ENCODE data around the gene STX1B. TPM values are rescaled to one million over a fixed set of nuclear protein-coding genes. Genes with fewer than 3 reads are reported as not detected.

STX1B gene
- total RNA-seq, 1 donor from 2014 or later = 1.4 TPM

DNA sequence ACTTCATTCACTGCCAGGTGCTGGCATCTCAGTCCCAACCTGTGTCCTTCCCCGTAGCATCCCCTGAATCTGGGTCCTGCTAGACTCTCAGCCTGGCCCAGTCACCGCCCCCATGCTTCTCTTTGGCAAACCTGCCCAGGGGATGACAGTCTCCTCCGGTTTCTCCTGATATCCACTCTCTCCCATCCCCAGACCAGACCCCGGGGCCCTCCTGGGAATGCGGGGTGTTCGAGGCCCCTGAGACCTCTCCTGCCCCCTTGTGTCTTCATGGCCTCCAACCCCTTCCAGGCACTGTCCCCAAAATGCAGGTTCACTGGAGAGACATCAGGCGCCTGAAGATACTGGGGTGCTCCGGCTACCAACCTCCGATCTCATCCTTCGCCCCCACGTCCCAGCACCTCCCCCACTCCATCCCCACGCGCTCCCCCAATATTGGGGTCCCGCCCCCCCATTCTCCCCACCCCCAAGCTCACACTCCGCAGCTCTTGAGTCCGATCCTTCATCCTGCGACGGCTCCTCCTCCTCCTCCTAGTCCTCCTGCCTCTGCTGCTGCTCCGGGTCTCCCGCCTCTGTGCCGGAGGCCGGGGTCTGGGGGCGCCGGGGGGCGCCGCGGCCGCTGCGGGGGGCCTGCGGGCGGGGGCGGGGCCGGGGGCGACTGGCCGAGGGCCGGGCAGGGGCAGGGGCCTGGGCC, 399 bp downstream of the STX1B start:
- no peak for DNase-seq (ENCODE audit: low spot score)
- peaks cover 12% of the 10 kb centered on the region for H3K27me3 Mint-ChIP-seq (ENCODE audit: low read depth)
- TF ChIP-seq CTCF (IDR thresholded peaks at IDR 0.05) = no peak
- peaks cover 17% of the 10 kb centered on the region for H3K4me1 Mint-ChIP-seq (ENCODE audit: low read depth)
- no peaks in the 10 kb centered on the region for H3K9me3 Mint-ChIP-seq (ENCODE audit: low read depth)
- H3K36me3 Mint-ChIP-seq (ENCODE audit: low read depth) = no peaks in the 10 kb centered on the region
- H3K27ac Mint-ChIP-seq (ENCODE audit: unreplicated experiment) = no peak overlapping the region
- H3K4me3 Mint-ChIP-seq (ENCODE audit: unreplicated experiment) = peak overlapping the region; percentile 68

GRCh38 chr16:31009120-31009519, 1.3 kb downstream of the STX1B start:
- peaks cover 17% of the 10 kb centered on the region for H3K4me1 Mint-ChIP-seq (ENCODE audit: low read depth)
- H3K4me3 Mint-ChIP-seq (ENCODE audit: unreplicated experiment) = no peak overlapping the region
- H3K9me3 Mint-ChIP-seq (ENCODE audit: low read depth) = no peaks in the 10 kb centered on the region
- H3K27ac Mint-ChIP-seq (ENCODE audit: unreplicated experiment) = no peak overlapping the region
- H3K36me3 Mint-ChIP-seq (ENCODE audit: low read depth) = no peaks in the 10 kb centered on the region
- TF ChIP-seq CTCF (IDR thresholded peaks at IDR 0.05) = no peak
- DNase-seq (ENCODE audit: low spot score) = no peak
- peaks cover 12% of the 10 kb centered on the region for H3K27me3 Mint-ChIP-seq (ENCODE audit: low read depth)

GRCh38 chr16:31008551-31008950, 1.9 kb downstream of the STX1B start:
- H3K9me3 Mint-ChIP-seq (ENCODE audit: low read depth) = no peaks in the 10 kb centered on the region
- no peak overlapping the region for H3K27ac Mint-ChIP-seq (ENCODE audit: unreplicated experiment)
- H3K36me3 Mint-ChIP-seq (ENCODE audit: low read depth) = no peaks in the 10 kb centered on the region
- no peak overlapping the region for H3K4me3 Mint-ChIP-seq (ENCODE audit: unreplicated experiment)
- no peak for DNase-seq (ENCODE audit: low spot score)
- H3K4me1 Mint-ChIP-seq (ENCODE audit: low read depth) = peaks cover 17% of the 10 kb centered on the region
- TF ChIP-seq CTCF (IDR thresholded peaks at IDR 0.05) = no peak
- H3K27me3 Mint-ChIP-seq (ENCODE audit: low read depth) = peaks cover 9% of the 10 kb centered on the region

- Mint-ChIP-seq H3K4me1 (ENCODE audit: low read depth) (peaks cover 20% of the 10 kb centered on the region), H3K27me3 (ENCODE audit: low read depth) (peaks cover 6% of the 10 kb centered on the region)
These were observed 2.3 kb downstream of the STX1B start for GRCh38 chr16:31008149-31008548.

GRCh38 chr16:31007684-31008083, 2.8 kb downstream of the STX1B start:
- Mint-ChIP-seq H3K27ac (ENCODE audit: unreplicated experiment) (no peak overlapping the region), H3K4me1 (ENCODE audit: low read depth) (peaks cover 20% of the 10 kb centered on the region), H3K36me3 (ENCODE audit: low read depth) (no peaks in the 10 kb centered on the region), H3K9me3 (ENCODE audit: low read depth) (no peaks in the 10 kb centered on the region), H3K27me3 (ENCODE audit: low read depth) (peaks cover 6% of the 10 kb centered on the region), H3K4me3 (ENCODE audit: unreplicated experiment) (no peak overlapping the region)
- DNase-seq (ENCODE audit: low spot score) = no peak
- no peak for TF ChIP-seq CTCF (IDR thresholded peaks at IDR 0.05)

More at GRCh38 chr16:31008149-31008548, 2.3 kb downstream of the STX1B start:
- no peak for DNase-seq (ENCODE audit: low spot score)
- TF ChIP-seq CTCF (IDR thresholded peaks at IDR 0.05) = no peak
- H3K36me3 Mint-ChIP-seq (ENCODE audit: low read depth) = no peaks in the 10 kb centered on the region
- no peaks in the 10 kb centered on the region for H3K9me3 Mint-ChIP-seq (ENCODE audit: low read depth)
- H3K4me3 Mint-ChIP-seq (ENCODE audit: unreplicated experiment) = no peak overlapping the region
- peak overlapping the region; percentile 27 for H3K27ac Mint-ChIP-seq (ENCODE audit: unreplicated experiment)
